Keratinocyte (primary cell): Measurements from ENCODE around the gene SUN2. TPM values are rescaled to one million over a fixed set of nuclear protein-coding genes. Genes with fewer than 3 reads are reported as not detected.

Experiments
- DNase-seq: peaks from one replicate; pipeline ENCODE4 v3.0.0-alpha.2; 2011; ENCODE audit warnings: low read depth, missing footprints, low spot score
- FAIRE-seq: peaks from 2 replicates; lab custom pipeline; 2011; peaks lifted over from hg19 to GRCh38; lab: Jason Lieb, UNC
- H2AFZ ChIP-seq: 2 replicates; pipeline ENCODE4 v1.6.0; 2012; ENCODE audit warnings: low read length, control low read depth, inconsistent platforms; ENCODE audit not compliant: control insufficient read depth
- H3K27ac ChIP-seq: 2 replicates; pipeline ENCODE4 v1.5.1; 2011; ENCODE audit warnings: low read length; ENCODE audit not compliant: control insufficient read depth, insufficient read depth
- H3K27me3 ChIP-seq: 3 replicates; pipeline ENCODE4 v1.6.0; 2011; ENCODE audit warnings: low read length; ENCODE audit not compliant: control insufficient read depth, insufficient read depth; ENCODE audit errors: extremely low read depth
- H3K36me3 ChIP-seq, 2 experiments: 2 replicates in 1 of 2; 3 replicates in 1 of 2; pipeline ENCODE4 v1.5.1; 2011; ENCODE audit warnings: low read length in 2 of 2, mild to moderate bottlenecking in 1 of 2; ENCODE audit not compliant: control insufficient read depth in 2 of 2, insufficient read depth in 2 of 2; ENCODE audit errors: extremely low read depth in 1 of 2
- H3K4me1 ChIP-seq: 3 replicates; pipeline ENCODE4 v1.5.1; 2011; ENCODE audit warnings: low read length; ENCODE audit not compliant: control insufficient read depth, insufficient read depth; ENCODE audit errors: extremely low read depth
- H3K4me2 ChIP-seq: 3 replicates; pipeline ENCODE4 v1.6.0; 2011; ENCODE audit warnings: low read depth, low read length; ENCODE audit not compliant: control insufficient read depth, insufficient read depth; ENCODE audit errors: extremely low read depth
- H3K4me3 ChIP-seq, 3 experiments: fragments of 200-600 bp in 1 of 3; sonication (generic) in 1 of 3; 2 replicates in 2 of 3; 3 replicates in 1 of 3; pipeline ENCODE4 v1.5.1; 2011 to 2016; ENCODE audit warnings: low read length in 3 of 3, mild to moderate bottlenecking in 3 of 3, control low read depth in 2 of 3, inconsistent platforms in 1 of 3, low read depth in 1 of 3, mixed read lengths in 1 of 3, mixed run types in 1 of 3, moderate library complexity in 1 of 3; ENCODE audit not compliant: control insufficient read depth in 2 of 3, insufficient read depth in 2 of 3; ENCODE audit errors: extremely low read depth in 1 of 3
- H3K79me2 ChIP-seq: 2 replicates; pipeline ENCODE4 v1.6.0; 2012; ENCODE audit warnings: low read length; ENCODE audit not compliant: control insufficient read depth, insufficient read depth
- H3K9ac ChIP-seq: 3 replicates; pipeline ENCODE4 v1.6.0; 2011; ENCODE audit warnings: low read length; ENCODE audit not compliant: control insufficient read depth, insufficient read depth; ENCODE audit errors: extremely low read depth
- H3K9me1 ChIP-seq: 3 replicates; pipeline ENCODE4 v1.6.0; 2011; ENCODE audit warnings: low read length; ENCODE audit not compliant: control insufficient read depth, insufficient read depth; ENCODE audit errors: extremely low read depth
- H3K9me3 ChIP-seq: 2 replicates; pipeline ENCODE4 v1.5.1; 2012; ENCODE audit warnings: low read depth, low read length; ENCODE audit not compliant: control insufficient read depth
- H4K20me1 ChIP-seq: 3 replicates; pipeline ENCODE4 v1.6.0; 2011; ENCODE audit warnings: low read length; ENCODE audit not compliant: control insufficient read depth, insufficient read depth; ENCODE audit errors: extremely low read depth
- CTCF ChIP-seq, 3 experiments: IDR thresholded peaks in 1 of 3; conservative IDR thresholded peaks in 1 of 3; optimal IDR thresholded peaks in 1 of 3; 2 replicates in 2 of 3; 3 replicates in 1 of 3; pipeline versions ENCODE3 to v1.5.1; 2011; ENCODE audit warnings: low read length in 3 of 3, mild to moderate bottlenecking in 3 of 3, moderate library complexity in 2 of 3, control low read depth in 1 of 3, inconsistent platforms in 1 of 3; ENCODE audit not compliant: insufficient read depth in 2 of 3; ENCODE audit errors: extremely low read depth in 1 of 3
- EZH2 ChIP-seq: IDR thresholded peaks from one replicate; pipeline ENCODE4 v1.6.1; 2012; ENCODE audit warnings: inconsistent platforms, mild to moderate bottlenecking, low read length, moderate library complexity
- dilution Hi-C: fragments of 300-500 bp; cut with MboI; formaldehyde crosslinking; loops from one replicate; pipeline ENCODE4 v1.7.0; 2020; ENCODE audit warnings: low sequenced_read_pairs; ENCODE audit not compliant: extremely low pct_ligation_motif_present
- polyA plus RNA-seq, 5 experiments: library from polyadenylated mRNA; depleted of rRNA in 3 of 5; stranded (reverse) in 3 of 5; stranded (forward) in 1 of 5; unstranded in 1 of 5; fragments of >200 nt; gene quantifications; 1 replicate in 1 of 5; 2 replicates in 3 of 5; 3 replicates in 1 of 5; pipeline versions ENCODE4 v1.2.1 to v1.2.3, GENCODE V29; 2011 to 2012; ENCODE audit warnings: missing spikeins in 2 of 5, low read depth in 1 of 5, low replicate concordance in 1 of 5

The SUN2 gene
- polyA plus RNA-seq, 1 donor (not counting 4 experiments of a cell fraction or from before 2014, with no cell fraction given): 15.9 TPM

DNA sequence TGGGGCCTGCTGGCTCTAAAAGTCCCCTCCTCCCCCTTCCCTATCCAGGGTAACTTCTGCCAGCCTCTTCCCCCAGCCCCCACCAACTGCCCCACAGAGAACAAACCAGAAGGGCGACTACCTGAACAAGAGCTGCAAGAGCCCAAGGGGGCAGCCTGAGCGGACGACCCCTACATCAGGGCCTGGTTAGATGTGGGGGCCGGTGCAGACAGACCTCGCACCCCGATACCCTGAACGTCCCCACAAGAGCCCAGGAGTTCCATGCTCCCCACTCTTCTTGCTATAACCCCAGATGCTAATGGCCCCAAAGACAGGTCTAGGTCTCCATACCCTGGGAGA lies 20.7 kb downstream of the SUN2 start:
- dilution Hi-C loops: no loop called here
- Histone ChIP-seq H3K4me3 (no peak overlapping the region), H3K9me3 (no peaks in the 10 kb centered on the region), H3K4me2 (no peak overlapping the region), H4K20me1 (peaks cover 2% of the 10 kb centered on the region), H3K79me2 (no peaks in the 10 kb centered on the region), H3K4me1 (peaks cover 23% of the 10 kb centered on the region), H3K9me1 (no peaks in the 10 kb centered on the region), H2AFZ (no peak overlapping the region), H3K27me3 (no peaks in the 10 kb centered on the region), H3K9ac (no peak overlapping the region), H3K27ac (no peak overlapping the region), H3K36me3 (peaks cover 41 to 59% of the 10 kb centered on the region in 2 experiments)
- no peak for FAIRE-seq
- no peak for TF ChIP-seq EZH2
- TF ChIP-seq CTCF (optimal IDR thresholded peaks at IDR 0.05 in 1 of 3, IDR thresholded peaks at IDR 0.05 in 1 of 3, conservative IDR thresholded peaks at IDR 0.05 in 1 of 3; ENCODE audit: extremely low read depth in 1 of 3, insufficient read depth in 2 of 3, low read length in 3 of 3): no peak
- no peak for DNase-seq

DNA sequence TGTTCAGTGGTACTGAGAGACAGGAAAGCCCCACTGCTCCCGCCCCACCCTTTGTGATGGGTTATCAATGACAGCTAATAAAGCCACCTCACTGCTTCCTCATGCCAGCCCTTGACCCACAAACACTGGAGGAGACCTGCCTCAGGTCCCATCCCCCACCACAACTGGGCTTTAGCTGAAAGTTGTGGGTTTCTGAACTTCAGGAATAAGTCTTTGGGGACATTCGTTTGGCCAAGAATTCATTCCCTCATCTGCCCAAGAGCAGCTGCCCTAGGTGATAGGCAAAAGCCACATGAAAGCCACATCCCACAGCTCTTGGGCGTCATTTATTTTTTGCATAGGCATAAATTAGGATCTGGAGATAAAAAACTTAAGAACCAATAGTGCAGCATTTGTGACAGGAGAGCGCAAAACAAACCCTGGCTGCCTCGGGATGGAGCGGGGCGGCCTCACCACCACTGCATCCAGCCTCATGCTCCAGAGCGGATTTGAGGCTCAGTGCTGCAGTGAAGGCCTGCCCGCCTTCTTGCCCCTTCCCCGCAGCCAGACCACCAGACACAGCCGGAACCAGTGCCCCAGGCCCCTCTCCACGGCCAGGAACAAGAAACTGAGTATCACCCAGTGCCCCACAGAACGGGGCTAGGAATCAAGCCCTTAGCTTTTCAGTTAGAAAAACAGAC lies 21.2 kb downstream of the SUN2 start:
- FAIRE-seq: no peak

More for the DNA sequence above, 21.2 kb downstream of the SUN2 start:
- no peak overlapping the region for H3K27ac ChIP-seq
- no peak overlapping the region for H3K9ac ChIP-seq
- H3K36me3 ChIP-seq: peaks cover 46 to 59% of the 10 kb centered on the region in 2 experiments
- H3K4me2 ChIP-seq: no peak overlapping the region
- peaks cover 2% of the 10 kb centered on the region for H4K20me1 ChIP-seq
- H3K4me3 ChIP-seq: no peak overlapping the region
- TF ChIP-seq CTCF (optimal IDR thresholded peaks at IDR 0.05 in 1 of 3, IDR thresholded peaks at IDR 0.05 in 1 of 3, conservative IDR thresholded peaks at IDR 0.05 in 1 of 3; ENCODE audit: extremely low read depth in 1 of 3, insufficient read depth in 2 of 3, low read length in 3 of 3): no peak
- TF ChIP-seq EZH2: no peak
- no peaks in the 10 kb centered on the region for H3K9me1 ChIP-seq
- peaks cover 23% of the 10 kb centered on the region for H3K4me1 ChIP-seq
- H3K79me2 ChIP-seq: no peaks in the 10 kb centered on the region
- H3K9me3 ChIP-seq: no peaks in the 10 kb centered on the region
- dilution Hi-C loops: no loop called here
- no peak overlapping the region for H2AFZ ChIP-seq
- DNase-seq: no peak
- no peaks in the 10 kb centered on the region for H3K27me3 ChIP-seq
